GM12865 (cell line): ENCODE results near the gene AQP7.

Source experiments
- DNase-seq: peaks from one replicate; pipeline ENCODE4 v3.0.0; 2010; ENCODE audit warnings: low read depth
- H3K4me3 ChIP-seq: 2 replicates; pipeline ENCODE4 v1.5.1; 2011; ENCODE audit warnings: mild to moderate bottlenecking, low read depth, low read length, control low read depth
- CTCF ChIP-seq: IDR thresholded peaks from 2 replicates; pipeline ENCODE4 v1.5.1; 2011; ENCODE audit warnings: low read length, control low read depth, low read depth, inconsistent platforms; ENCODE audit not compliant: insufficient read depth; ENCODE audit errors: missing control alignments

The AQP7 gene

GRCh38 chr9:33380390-33381094 lies 21.8 kb downstream of the AQP7 start:
- DNase-seq, result no peak
- H3K4me3 ChIP-seq, result no peak overlapping the region
- TF ChIP-seq CTCF, result no peak

- DNase-seq, result no peak
- TF ChIP-seq CTCF, result no peak
- H3K4me3 ChIP-seq, result no peak overlapping the region
Observed at GRCh38 chr9:33379666-33380389, 22.5 kb downstream of the AQP7 start.

- H3K4me3 ChIP-seq, result no peak overlapping the region
- no peak for TF ChIP-seq CTCF
- no peak for DNase-seq
Observed at GRCh38 chr9:33378121-33378795, 24.1 kb downstream of the AQP7 start.

GRCh38 chr9:33377089-33377715 lies 25.2 kb downstream of the AQP7 start:
- H3K4me3 ChIP-seq, result no peak overlapping the region
- TF ChIP-seq CTCF, result no peak
- DNase-seq, result no peak

GRCh38 chr9:33375841-33376321 lies 26.5 kb downstream of the AQP7 start:
- no peak for TF ChIP-seq CTCF
- no peak for DNase-seq
- no peak overlapping the region for H3K4me3 ChIP-seq

GRCh38 chr9:33375238-33375840 lies 27.0 kb downstream of the AQP7 start:
- no peak overlapping the region for H3K4me3 ChIP-seq
- DNase-seq, result no peak
- TF ChIP-seq CTCF, result no peak
